HEK293T (cell line): ENCODE data around the gene MRPL41.

Experiments
- ARNT ChIP-seq: fragments of 450-650 bp; IDR thresholded peaks from 2 replicates; pipeline ENCODE4 v1.6.1; 2017; ENCODE audit warnings: mild to moderate bottlenecking
- BHLHE40 ChIP-seq: fragments of 450-650 bp; IDR thresholded peaks from 2 replicates; pipeline ENCODE4 v1.6.1; 2016; ENCODE audit warnings: mild to moderate bottlenecking, moderate library complexity, borderline replicate concordance
- FOXA1 ChIP-seq: fragments of 450-650 bp; IDR thresholded peaks from 2 replicates; pipeline ENCODE4 v1.6.1; 2016; ENCODE audit warnings: mild to moderate bottlenecking
- FOXK2 ChIP-seq: fragments of 450-650 bp; IDR thresholded peaks from 2 replicates; pipeline ENCODE4 v1.6.1; 2016; ENCODE audit warnings: mild to moderate bottlenecking
- FOXM1 ChIP-seq: fragments of 450-650 bp; IDR thresholded peaks from 2 replicates; pipeline ENCODE4 v1.6.1; 2017; ENCODE audit warnings: mild to moderate bottlenecking, borderline replicate concordance
- LEF1 ChIP-seq: fragments of 450-650 bp; IDR thresholded peaks from 2 replicates; pipeline ENCODE4 v1.6.1; 2017; ENCODE audit warnings: mild to moderate bottlenecking, borderline replicate concordance

GRCh38 chr9:137545123-137545522 lies 6.6 kb upstream of the MRPL41 start:
- no peak for TF ChIP-seq BHLHE40
- TF ChIP-seq FOXA1, result no peak
- TF ChIP-seq ARNT, result no peak
- no peak for TF ChIP-seq LEF1
- TF ChIP-seq FOXM1, result no peak
- TF ChIP-seq FOXK2, result no peak
